Measurements from ENCODE around the gene NTM. TPM values are rescaled to one million over a fixed set of nuclear protein-coding genes. Genes with fewer than 3 reads are reported as not detected.

NTM gene
- total and polyA plus RNA-seq, 10 donors: 0.13 to 1.6 (median 0.67) TPM

GRCh38 chr11:131345406-131345805, 25.0 kb upstream of the NTM start:
- Histone ChIP-seq H3K36me3 (no peaks in the 10 kb centered on the region), H3K27ac (no peak overlapping the region), H3K9me3 (no peaks in the 10 kb centered on the region), H3K4me3 (no peak overlapping the region), H3K27me3 (replicated peaks in 1 of 7) (no peaks in the 10 kb centered on the region), H3K4me1 (no peaks in the 10 kb centered on the region)
- intact Hi-C loops (cut with DNase I; ENCODE audit: low total_unique reads): no loop called here
- DNase-seq: no peak
- TF ChIP-seq POLR2A (IDR thresholded peaks at IDR 0.05) (no peak), POLR2AphosphoS5 (IDR thresholded peaks at IDR 0.05) (no peak)
- TF ChIP-seq, protein P1, sequence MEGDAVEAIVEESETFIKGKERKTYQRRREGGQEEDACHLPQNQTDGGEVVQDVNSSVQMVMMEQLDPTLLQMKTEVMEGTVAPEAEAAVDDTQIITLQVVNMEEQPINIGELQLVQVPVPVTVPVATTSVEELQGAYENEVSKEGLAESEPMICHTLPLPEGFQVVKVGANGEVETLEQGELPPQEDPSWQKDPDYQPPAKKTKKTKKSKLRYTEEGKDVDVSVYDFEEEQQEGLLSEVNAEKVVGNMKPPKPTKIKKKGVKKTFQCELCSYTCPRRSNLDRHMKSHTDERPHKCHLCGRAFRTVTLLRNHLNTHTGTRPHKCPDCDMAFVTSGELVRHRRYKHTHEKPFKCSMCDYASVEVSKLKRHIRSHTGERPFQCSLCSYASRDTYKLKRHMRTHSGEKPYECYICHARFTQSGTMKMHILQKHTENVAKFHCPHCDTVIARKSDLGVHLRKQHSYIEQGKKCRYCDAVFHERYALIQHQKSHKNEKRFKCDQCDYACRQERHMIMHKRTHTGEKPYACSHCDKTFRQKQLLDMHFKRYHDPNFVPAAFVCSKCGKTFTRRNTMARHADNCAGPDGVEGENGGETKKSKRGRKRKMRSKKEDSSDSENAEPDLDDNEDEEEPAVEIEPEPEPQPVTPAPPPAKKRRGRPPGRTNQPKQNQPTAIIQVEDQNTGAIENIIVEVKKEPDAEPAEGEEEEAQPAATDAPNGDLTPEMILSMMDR (IDR thresholded peaks at IDR 0.05 in 8 of 11, conservative IDR thresholded peaks at IDR 0.05 in 3 of 11): no peak
- WGBS, 5 donors: 85 to 98% (median 86%) methylated on average over 3 of the region's 3 CpGs

GRCh38 chr11:131349368-131350086, 20.9 kb upstream of the NTM start:
- TF ChIP-seq POLR2AphosphoS5 (IDR thresholded peaks at IDR 0.05) (no peak), POLR2A (IDR thresholded peaks at IDR 0.05) (no peak)
- TF ChIP-seq, protein P1 (IDR thresholded peaks at IDR 0.05 in 8 of 11, conservative IDR thresholded peaks at IDR 0.05 in 3 of 11): no peak
- no peak for DNase-seq
- Histone ChIP-seq H3K36me3 (no peaks in the 10 kb centered on the region), H3K9me3 (no peaks in the 10 kb centered on the region), H3K4me1 (no peaks in the 10 kb centered on the region), H3K27ac (no peak overlapping the region), H3K4me3 (no peak overlapping the region), H3K27me3 (replicated peaks in 1 of 7) (peaks cover 0 to 5% (median 0%) of the 10 kb centered on the region in 7 donors)
- 78 to 82% (median 80%) methylated on average over 11 of the region's 11 CpGs for WGBS, 5 donors
- intact Hi-C loops (cut with DNase I; ENCODE audit: low total_unique reads): no loop called here

- WGBS, 5 donors: 64 to 72% (median 70%) methylated on average over 9 of the region's 9 CpGs
- Histone ChIP-seq H3K9me3 (no peaks in the 10 kb centered on the region), H3K4me1 (no peaks in the 10 kb centered on the region), H3K27me3 (replicated peaks in 1 of 7) (peaks cover 0 to 5% (median 0%) of the 10 kb centered on the region in 7 donors), H3K27ac (no peak overlapping the region), H3K4me3 (no peak overlapping the region), H3K36me3 (no peaks in the 10 kb centered on the region)
- TF ChIP-seq, protein P1 (IDR thresholded peaks at IDR 0.05 in 8 of 11, conservative IDR thresholded peaks at IDR 0.05 in 3 of 11): no peak
- TF ChIP-seq POLR2A (IDR thresholded peaks at IDR 0.05): no peak
- no peak for TF ChIP-seq POLR2AphosphoS5 (IDR thresholded peaks at IDR 0.05)
- intact Hi-C loops (cut with DNase I; ENCODE audit: low total_unique reads): no loop called here
- no peak for DNase-seq
These were observed 19.5 kb upstream of the NTM start for GRCh38 chr11:131350872-131351271.

DNA sequence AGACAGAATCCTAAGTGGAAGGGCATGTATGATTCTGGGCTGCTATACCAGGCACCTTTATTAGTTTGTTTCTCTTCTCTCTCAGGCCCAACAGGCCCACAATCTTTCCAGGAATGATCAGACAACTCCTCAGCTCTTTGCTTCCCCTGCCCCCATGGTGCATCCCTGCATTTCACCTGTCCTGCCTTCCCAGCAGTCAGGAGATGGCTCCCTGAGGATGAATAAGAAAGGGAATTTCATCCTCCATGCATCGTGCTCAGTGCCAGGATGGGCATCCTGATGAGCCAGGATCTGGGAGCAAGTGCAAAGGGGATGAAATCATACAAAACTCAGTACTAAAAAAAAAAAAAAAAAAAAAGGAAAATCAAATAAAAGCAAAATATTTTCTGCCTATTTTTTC, 18.6 kb upstream of the NTM start:
- Histone ChIP-seq H3K9me3 (no peaks in the 10 kb centered on the region), H3K36me3 (no peaks in the 10 kb centered on the region), H3K4me3 (no peak overlapping the region), H3K27ac (no peak overlapping the region), H3K27me3 (replicated peaks in 1 of 7) (peaks cover 0 to 5% (median 0%) of the 10 kb centered on the region in 7 donors), H3K4me1 (no peaks in the 10 kb centered on the region)
- 16 to 50% (median 34%) methylated on average over 1 of the region's 1 CpG for WGBS, 5 donors
- TF ChIP-seq POLR2A (IDR thresholded peaks at IDR 0.05): no peak
- TF ChIP-seq, protein P1 (IDR thresholded peaks at IDR 0.05 in 8 of 11, conservative IDR thresholded peaks at IDR 0.05 in 3 of 11): no peak
- TF ChIP-seq POLR2AphosphoS5 (IDR thresholded peaks at IDR 0.05): no peak
- DNase-seq: no peak
- intact Hi-C loops (cut with DNase I; ENCODE audit: low total_unique reads): no loop called here

Data from spleen (tissue), 11 donors.